ENCODE measurements around the gene WDR48.

The WDR48 gene

DNA sequence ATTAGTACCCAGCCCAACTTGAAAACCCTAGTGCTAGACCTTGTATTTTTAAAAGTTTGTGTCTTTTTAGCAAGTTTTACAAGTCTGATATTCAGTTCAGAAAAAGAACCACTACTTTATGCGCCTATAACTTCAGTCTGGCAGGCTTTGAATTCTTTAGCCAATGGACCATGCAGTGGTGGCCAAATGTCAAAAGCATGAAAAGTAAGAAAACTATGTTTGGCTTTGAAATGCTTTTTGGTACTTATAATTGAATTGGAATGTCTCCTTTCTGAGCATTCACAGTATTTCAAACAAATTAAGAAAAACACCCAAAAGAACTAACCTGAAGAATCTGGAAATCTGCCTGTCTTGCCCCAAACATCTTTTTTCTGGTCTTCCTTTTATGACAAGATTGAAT, 12.8 kb downstream of the WDR48 start:
- no peak overlapping the region for H3K4me3 ChIP-seq (ENCODE audit: low read depth, low read length)
- TF ChIP-seq, protein P1, sequence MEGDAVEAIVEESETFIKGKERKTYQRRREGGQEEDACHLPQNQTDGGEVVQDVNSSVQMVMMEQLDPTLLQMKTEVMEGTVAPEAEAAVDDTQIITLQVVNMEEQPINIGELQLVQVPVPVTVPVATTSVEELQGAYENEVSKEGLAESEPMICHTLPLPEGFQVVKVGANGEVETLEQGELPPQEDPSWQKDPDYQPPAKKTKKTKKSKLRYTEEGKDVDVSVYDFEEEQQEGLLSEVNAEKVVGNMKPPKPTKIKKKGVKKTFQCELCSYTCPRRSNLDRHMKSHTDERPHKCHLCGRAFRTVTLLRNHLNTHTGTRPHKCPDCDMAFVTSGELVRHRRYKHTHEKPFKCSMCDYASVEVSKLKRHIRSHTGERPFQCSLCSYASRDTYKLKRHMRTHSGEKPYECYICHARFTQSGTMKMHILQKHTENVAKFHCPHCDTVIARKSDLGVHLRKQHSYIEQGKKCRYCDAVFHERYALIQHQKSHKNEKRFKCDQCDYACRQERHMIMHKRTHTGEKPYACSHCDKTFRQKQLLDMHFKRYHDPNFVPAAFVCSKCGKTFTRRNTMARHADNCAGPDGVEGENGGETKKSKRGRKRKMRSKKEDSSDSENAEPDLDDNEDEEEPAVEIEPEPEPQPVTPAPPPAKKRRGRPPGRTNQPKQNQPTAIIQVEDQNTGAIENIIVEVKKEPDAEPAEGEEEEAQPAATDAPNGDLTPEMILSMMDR (IDR thresholded peaks at IDR 0.05; ENCODE audit: low read depth, low read length), result no peak

DNA sequence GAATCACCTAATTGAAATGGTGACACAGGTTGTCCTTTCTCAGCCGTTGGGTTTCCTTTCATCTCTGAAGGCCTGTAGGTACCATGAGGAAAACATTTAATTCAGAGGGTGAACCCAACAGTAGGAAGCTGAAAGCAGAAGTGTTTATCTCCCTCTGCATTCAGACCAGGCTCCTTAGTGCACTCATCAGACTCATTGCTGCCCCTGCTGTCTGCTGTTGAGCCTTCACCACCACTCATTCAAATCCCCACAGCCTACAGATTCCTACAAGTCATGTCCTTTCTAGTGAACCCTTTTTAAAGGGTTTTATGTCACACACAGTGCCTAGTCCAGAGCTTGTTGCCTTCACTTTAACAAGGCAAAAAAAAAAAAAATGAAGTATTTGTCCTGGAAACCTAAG, 13.4 kb downstream of the WDR48 start:
- TF ChIP-seq, protein P1 (IDR thresholded peaks at IDR 0.05; ENCODE audit: low read depth, low read length), result peak; percentile 47
- H3K4me3 ChIP-seq (ENCODE audit: low read depth, low read length), result no peak overlapping the region

DNA sequence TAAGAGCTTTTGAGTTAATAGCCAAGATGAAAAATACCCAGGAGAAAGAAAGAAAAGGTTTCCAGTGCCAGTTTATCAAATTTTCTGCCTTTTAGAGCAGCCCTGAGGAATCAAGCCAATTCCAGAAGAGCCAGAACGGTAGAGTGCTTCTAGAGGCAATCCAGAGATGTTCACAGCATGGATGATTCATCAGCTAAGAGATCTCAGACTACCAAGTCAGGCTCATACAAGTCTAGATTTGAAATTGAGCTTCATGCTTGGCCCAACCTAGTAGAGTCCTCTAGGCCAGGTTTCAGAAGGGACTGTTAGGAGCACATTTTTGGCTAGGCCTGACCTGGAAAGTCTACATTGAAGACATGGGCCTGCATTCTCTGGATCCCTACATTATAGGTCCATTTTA, 15.5 kb downstream of the WDR48 start:
- no peak overlapping the region for H3K4me3 ChIP-seq (ENCODE audit: low read depth, low read length)
- TF ChIP-seq, protein P1 (IDR thresholded peaks at IDR 0.05; ENCODE audit: low read depth, low read length), result no peak

DNA sequence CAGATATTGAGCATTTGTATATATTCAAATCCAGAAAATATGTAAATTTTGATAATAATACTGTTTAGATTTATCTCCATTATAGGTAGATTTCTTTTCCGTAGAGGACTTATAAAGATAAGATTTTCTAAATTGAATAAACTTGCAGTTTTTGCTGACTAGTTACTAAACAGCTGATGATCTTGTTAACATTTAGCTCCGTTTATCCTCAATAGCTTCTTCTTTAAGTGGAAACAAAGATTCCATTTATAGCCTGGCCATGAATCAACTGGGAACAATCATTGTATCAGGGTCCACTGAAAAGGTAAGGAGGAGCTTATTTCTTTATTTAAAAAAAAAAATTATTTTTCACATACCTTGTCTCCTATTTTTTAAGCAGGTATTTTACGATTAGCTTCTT, 16.7 kb downstream of the WDR48 start:
- H3K4me3 ChIP-seq (ENCODE audit: low read depth, low read length), result no peak overlapping the region
- TF ChIP-seq, protein P1 (IDR thresholded peaks at IDR 0.05; ENCODE audit: low read depth, low read length), result no peak

DNA sequence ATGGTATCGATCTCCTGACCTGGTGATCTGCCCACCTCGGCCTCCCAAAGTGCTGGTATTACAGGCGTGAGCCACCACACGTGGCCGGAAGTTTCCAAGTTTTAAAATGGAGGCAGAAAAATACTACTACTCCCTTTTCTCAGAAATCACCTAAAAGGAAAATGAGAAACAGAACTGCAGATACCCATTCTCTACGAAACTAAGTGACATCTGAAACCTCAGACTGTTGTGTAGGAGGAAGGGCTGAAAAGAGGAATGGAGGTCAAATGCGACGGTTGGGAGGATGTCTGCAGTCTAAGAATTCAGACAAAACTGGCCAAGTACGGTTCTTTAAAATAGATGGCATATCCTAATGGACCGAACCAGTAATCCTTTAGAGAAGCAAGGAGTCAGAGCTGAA, 24.1 kb downstream of the WDR48 start:
- TF ChIP-seq, protein P1 (IDR thresholded peaks at IDR 0.05; ENCODE audit: low read depth, low read length), result no peak
- no peak overlapping the region for H3K4me3 ChIP-seq (ENCODE audit: low read depth, low read length)

DNA sequence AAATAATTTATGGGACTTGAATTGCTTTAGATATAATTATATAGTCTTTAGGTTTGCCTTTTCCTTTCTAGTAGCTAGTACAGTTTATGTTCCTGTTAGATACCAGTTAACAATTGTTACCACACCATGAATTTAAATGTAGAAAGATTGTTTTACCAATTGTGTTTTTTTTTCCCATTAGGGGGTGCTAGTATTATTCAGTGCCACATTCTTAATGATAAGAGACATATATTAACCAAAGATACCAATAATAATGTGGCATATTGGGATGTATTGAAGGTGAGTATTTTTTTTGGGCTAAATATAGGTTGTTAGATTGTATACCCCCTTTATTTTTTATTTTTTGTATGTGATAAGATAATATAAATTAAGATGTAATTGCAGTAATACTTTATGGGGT, 27.7 kb downstream of the WDR48 start:
- H3K4me3 ChIP-seq (ENCODE audit: low read depth, low read length), result no peak overlapping the region
- TF ChIP-seq, protein P1 (IDR thresholded peaks at IDR 0.05; ENCODE audit: low read depth, low read length), result no peak

DNA sequence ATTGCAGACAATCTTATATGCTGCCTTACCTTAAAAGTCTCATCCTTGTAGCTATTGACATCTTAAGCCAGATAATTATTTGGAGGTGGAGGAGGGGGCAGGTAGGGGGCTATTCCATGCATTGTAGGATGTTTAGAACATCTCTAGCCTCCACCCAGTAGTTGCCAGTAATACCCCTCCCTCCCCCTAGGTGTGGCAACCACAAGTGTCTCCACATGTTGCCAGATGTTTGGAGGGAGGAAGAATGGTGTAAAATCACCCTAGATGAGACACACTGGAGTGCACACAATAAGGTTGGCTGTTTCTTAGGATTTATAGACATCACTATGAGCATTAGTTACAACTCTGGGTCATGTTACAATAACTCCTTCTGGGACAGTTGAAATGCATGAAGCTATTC, 28.2 kb downstream of the WDR48 start:
- no peak overlapping the region for H3K4me3 ChIP-seq (ENCODE audit: low read depth, low read length)
- TF ChIP-seq, protein P1 (IDR thresholded peaks at IDR 0.05; ENCODE audit: low read depth, low read length), result no peak

All from WI38 (cell line).